Measurements from ENCODE around the gene GPATCH2L.

- TF ChIP-seq CTCF (IDR thresholded peaks at IDR 0.05) (no peak), EP300 (IDR thresholded peaks at IDR 0.05) (no peak), POLR2A (IDR thresholded peaks at IDR 0.05; ENCODE audit: low read depth) (no peak), POLR2AphosphoS5 (IDR thresholded peaks at IDR 0.05) (no peak)
These were observed 76.4 kb downstream of the GPATCH2L start for GRCh38 chr14:76228138-76228537.

Data from esophagus muscularis mucosa (tissue), 4 donors.